Prostate gland (tissue), 2 donors: ENCODE results near the gene SCAF11. TPM values are rescaled to one million over a fixed set of nuclear protein-coding genes. Genes with fewer than 3 reads are reported as not detected.

Source experiments
- DNase-seq: peaks from one replicate; pipeline ENCODE4 v3.0.0-alpha.2; 2019; ENCODE audit warnings: low spot score
- H3K27ac ChIP-seq, 2 donors: fragments of 200-600 bp; sonication (generic); 2 replicates each; pipeline ENCODE4 v1.5.1; 2017 to 2019
- H3K27me3 ChIP-seq: fragments of 200-600 bp; sonication (generic); replicated peaks from 2 replicates; pipeline ENCODE4 v1.5.1; 2019; ENCODE audit not compliant: insufficient read depth
- H3K36me3 ChIP-seq, 2 donors: fragments of 200-600 bp; sonication (generic); 1 replicate in 1 of 2; 2 replicates in 1 of 2; pipeline versions ENCODE4 v1.5.1 to v1.8.1; 2017 to 2019
- H3K4me1 ChIP-seq: fragments of 200-600 bp; sonication (generic); replicated peaks from 2 replicates; pipeline ENCODE4 v1.5.1; 2019
- H3K4me3 ChIP-seq, 2 donors: fragments of 200-600 bp; sonication (generic); 2 replicates each; pipeline ENCODE4 v1.5.1; 2017 to 2019
- H3K9me3 ChIP-seq: fragments of 200-600 bp; sonication (generic); 2 replicates; pipeline ENCODE4 v1.5.1; 2017
- POLR2A ChIP-seq: fragments of 450-650 bp; IDR thresholded peaks from one replicate; pipeline ENCODE4 v1.6.1; 2016; ENCODE audit warnings: antibody characterized with exemption, mild to moderate bottlenecking
- POLR2AphosphoS5 ChIP-seq: sonication (generic); formaldehyde crosslinking; IDR thresholded peaks from one replicate; pipeline ENCODE4 v1.6.1; 2017; ENCODE audit warnings: antibody characterized with exemption
- WGBS: methylation state at CpG from one replicate; pipeline ENCODE4 v1.1.5; 2018; 5-methylcytosine and 5-hydroxymethylcytosine counted together
- intact Hi-C: fragments of 100-400 bp; cut with DNase I; formaldehyde crosslinking; loops from one replicate; pipeline ENCODE4 v1.14.2; 2022
- total RNA-seq, 2 donors: library from RNA; depleted of rRNA; stranded (reverse); fragments of >200 nt; gene quantifications; one replicate each; pipeline ENCODE4 v1.1.0, GENCODE V29; 2016
- TF ChIP-seq, protein P1 (sequence below), 4 experiments: fragments of 200-600 bp in 2 of 4; fragments of 450-650 bp in 2 of 4; sonication (generic) in 2 of 4; IDR thresholded peaks; 1 replicate in 3 of 4; 2 replicates in 1 of 4; pipeline ENCODE4 v1.5.1; 2016 to 2019; ENCODE audit warnings: antibody characterized with exemption in 4 of 4, mild to moderate bottlenecking in 2 of 4, moderate library complexity in 2 of 4

The SCAF11 gene
- total RNA-seq, 2 donors from 2014 or later = 144 to 171 TPM

DNA sequence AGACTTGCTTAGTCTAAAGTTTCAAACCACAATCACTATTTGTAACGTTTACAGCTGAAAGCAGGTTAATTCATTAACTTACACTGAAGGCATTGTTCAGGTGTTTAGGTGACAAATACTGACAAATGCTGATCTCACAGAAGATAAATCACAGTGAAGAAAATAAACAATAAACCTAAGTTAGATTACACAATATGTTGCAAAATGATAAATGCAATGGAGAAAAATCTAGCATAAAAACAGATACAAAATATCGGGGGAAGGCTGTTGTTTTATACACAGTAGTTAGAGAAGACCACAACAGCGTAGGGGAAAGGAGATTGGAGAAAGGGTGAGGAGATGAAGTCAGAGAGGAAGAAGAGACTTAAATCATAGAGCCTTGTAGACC lies 3.0 kb downstream of the SCAF11 start:
- intact Hi-C loops = no loop called here
- no peak overlapping the region for H3K4me3 ChIP-seq

DNA sequence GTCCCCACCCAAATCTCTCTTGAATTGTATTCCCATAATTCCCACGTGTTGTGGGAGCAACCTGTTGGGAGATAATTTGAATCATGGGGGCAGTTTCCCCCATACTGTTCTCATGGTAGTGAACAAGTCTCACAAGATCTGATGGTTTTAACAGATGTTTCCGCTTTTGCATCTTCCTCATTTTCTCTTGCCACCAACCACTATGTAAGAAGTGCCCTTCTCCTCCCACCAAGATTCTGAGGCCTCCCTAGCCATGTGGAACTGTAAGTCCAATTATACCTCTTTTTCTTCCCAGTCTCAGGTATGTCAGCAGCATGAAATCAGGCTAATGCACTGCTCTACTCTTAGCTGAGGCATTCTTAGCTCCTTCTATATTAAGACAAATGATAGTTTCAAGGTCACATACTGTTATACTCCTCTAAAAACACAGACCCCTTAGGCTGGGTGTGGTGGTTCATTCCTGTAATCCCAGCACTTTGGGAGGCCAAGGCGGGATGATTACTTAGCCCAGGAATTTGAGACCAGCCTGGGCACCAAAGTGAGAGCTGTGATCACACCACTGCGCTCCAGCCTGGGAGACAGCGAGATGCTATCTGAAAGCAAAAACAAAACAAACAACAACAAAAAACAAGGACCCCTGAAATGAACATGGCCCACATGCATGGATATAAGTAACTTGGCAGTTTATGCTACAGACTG lies 3.6 kb downstream of the SCAF11 start:
- Histone ChIP-seq H3K9me3 (no peaks in the 10 kb centered on the region), H3K27ac (no peak overlapping the region), H3K27me3 (no peaks in the 10 kb centered on the region), H3K36me3 (no peaks in the 10 kb centered on the region), H3K4me1 (peaks cover 7% of the 10 kb centered on the region), H3K4me3 (no peak overlapping the region)
- DNase-seq = no peak
- TF ChIP-seq POLR2AphosphoS5 (no peak), POLR2A (no peak)
- TF ChIP-seq, protein P1, sequence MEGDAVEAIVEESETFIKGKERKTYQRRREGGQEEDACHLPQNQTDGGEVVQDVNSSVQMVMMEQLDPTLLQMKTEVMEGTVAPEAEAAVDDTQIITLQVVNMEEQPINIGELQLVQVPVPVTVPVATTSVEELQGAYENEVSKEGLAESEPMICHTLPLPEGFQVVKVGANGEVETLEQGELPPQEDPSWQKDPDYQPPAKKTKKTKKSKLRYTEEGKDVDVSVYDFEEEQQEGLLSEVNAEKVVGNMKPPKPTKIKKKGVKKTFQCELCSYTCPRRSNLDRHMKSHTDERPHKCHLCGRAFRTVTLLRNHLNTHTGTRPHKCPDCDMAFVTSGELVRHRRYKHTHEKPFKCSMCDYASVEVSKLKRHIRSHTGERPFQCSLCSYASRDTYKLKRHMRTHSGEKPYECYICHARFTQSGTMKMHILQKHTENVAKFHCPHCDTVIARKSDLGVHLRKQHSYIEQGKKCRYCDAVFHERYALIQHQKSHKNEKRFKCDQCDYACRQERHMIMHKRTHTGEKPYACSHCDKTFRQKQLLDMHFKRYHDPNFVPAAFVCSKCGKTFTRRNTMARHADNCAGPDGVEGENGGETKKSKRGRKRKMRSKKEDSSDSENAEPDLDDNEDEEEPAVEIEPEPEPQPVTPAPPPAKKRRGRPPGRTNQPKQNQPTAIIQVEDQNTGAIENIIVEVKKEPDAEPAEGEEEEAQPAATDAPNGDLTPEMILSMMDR (IDR thresholded peaks at IDR 0.05) = no peak
- intact Hi-C loops = no loop called here
- 86% methylated on average over 5 of the region's 5 CpGs for WGBS

More for the DNA sequence above, 3.0 kb downstream of the SCAF11 start:
- TF ChIP-seq POLR2AphosphoS5 = no peak
- no peak for TF ChIP-seq POLR2A
- TF ChIP-seq, protein P1 (IDR thresholded peaks at IDR 0.05) = no peak
- WGBS = 71% methylated on average over 3 of the region's 3 CpGs
- DNase-seq = no peak
- H3K36me3 ChIP-seq = no peaks in the 10 kb centered on the region
- no peaks in the 10 kb centered on the region for H3K9me3 ChIP-seq
- no peaks in the 10 kb centered on the region for H3K27me3 ChIP-seq
- H3K4me1 ChIP-seq = peaks cover 7% of the 10 kb centered on the region
- H3K27ac ChIP-seq = no peak overlapping the region

DNA sequence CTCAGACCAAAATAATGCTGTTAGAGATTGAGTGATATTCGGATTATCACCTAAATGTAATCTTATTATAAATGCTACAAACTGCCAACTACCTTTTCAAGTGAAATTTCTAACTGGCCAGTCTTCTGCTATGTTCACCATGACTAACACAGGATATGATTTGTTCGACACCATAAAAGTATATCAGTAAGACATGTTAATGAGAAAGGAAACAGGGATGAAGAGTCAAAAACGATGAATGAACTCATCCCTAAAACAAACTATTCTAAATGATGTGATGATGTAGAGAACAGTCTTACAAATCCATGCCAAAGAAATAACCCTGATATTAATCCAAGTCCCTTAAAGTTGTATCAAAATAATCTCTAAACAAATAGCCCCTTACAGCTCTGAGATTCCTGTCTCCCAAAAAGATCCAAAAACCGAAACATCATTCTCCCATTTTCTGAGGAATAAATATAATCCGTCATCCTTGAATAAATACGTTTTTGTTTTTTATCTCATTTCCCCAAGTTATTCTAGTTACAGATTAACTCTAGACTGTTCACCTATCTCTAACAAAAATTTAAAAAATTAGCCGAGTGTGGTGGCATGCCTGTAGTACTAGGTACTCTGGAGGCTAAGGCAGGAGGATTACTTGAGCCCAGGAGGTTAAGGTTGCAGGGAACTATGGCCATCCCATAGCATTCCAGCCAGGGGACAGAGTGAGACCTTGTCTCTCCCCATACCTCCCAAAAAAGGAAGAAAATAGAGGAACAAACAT lies 9.1 kb downstream of the SCAF11 start:
- no peaks in the 10 kb centered on the region for H3K4me1 ChIP-seq
- 79% methylated on average over 7 of the region's 7 CpGs for WGBS
- intact Hi-C loops = no loop called here

DNA sequence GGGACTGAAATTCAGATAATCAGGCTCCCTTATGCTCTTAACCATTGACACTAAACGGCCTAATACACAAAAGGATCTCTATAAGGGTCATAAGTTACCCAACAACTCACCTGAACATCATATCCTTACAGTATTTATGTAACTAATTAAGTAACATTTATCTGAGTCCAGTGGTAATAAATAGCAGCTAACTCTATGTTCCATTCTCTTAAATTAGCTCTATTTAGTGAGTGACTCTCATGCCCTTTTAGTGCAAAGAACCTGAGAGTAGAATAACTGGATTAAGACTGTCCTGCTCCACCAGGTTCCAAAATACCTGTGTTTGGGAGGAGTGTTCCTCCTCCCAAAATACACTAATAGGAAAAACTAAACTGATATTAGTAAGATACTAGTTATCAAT lies 9.8 kb downstream of the SCAF11 start:
- no peaks in the 10 kb centered on the region for H3K36me3 ChIP-seq
- no peaks in the 10 kb centered on the region for H3K4me1 ChIP-seq
- intact Hi-C loops = no loop called here
- H3K27me3 ChIP-seq = no peaks in the 10 kb centered on the region
- H3K9me3 ChIP-seq = no peaks in the 10 kb centered on the region
- 48% methylated on average over 1 of the region's 1 CpG for WGBS
- TF ChIP-seq POLR2AphosphoS5 (no peak), POLR2A (no peak)
- TF ChIP-seq, protein P1 (IDR thresholded peaks at IDR 0.05) = no peak
- DNase-seq = no peak
- no peak overlapping the region for H3K4me3 ChIP-seq
- no peak overlapping the region for H3K27ac ChIP-seq

More for the DNA sequence above, 9.1 kb downstream of the SCAF11 start:
- Histone ChIP-seq H3K27ac (no peak overlapping the region), H3K4me3 (no peak overlapping the region), H3K9me3 (no peaks in the 10 kb centered on the region), H3K36me3 (no peaks in the 10 kb centered on the region), H3K27me3 (no peaks in the 10 kb centered on the region)
- DNase-seq = no peak
- TF ChIP-seq POLR2AphosphoS5 (no peak), POLR2A (no peak)
- TF ChIP-seq, protein P1 (IDR thresholded peaks at IDR 0.05) = no peak

DNA sequence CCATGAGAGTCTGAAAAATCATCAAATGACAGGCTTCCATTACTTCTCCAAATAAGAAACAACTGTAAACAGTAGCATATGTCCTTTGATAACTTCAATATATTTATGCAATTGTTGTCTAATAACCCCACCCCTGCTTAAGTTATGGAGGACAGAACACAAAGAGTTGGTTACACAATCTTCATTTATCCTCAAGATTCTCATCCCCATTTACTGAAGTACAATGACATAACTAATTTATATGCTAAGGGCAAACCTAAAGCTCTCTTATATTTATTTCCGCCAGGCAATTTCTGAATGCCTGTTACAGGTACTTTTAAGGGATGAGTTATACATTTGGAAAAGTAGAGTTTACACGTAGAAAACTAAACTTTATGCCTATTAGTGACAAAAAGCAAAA lies 12.3 kb downstream of the SCAF11 start:
- TF ChIP-seq POLR2A = no peak
- no peak for TF ChIP-seq POLR2AphosphoS5
- TF ChIP-seq, protein P1 (IDR thresholded peaks at IDR 0.05) = no peak
- Histone ChIP-seq H3K4me1 (no peaks in the 10 kb centered on the region), H3K27me3 (no peaks in the 10 kb centered on the region), H3K36me3 (no peaks in the 10 kb centered on the region), H3K9me3 (no peaks in the 10 kb centered on the region), H3K4me3 (no peak overlapping the region), H3K27ac (no peak overlapping the region)
- intact Hi-C loops = no loop called here
- no peak for DNase-seq
- 88% methylated on average over 2 of the region's 2 CpGs for WGBS
